GM18511 (cell line): ENCODE data around the gene ASB7.

Experiments
- ATAC-seq: cut with Tn5 transposase; IDR thresholded peaks from one replicate; pipeline ENCODE4 v1.9.1; 2021; ENCODE audit warnings: mild to moderate bottlenecking, moderate library complexity; ENCODE audit not compliant: unreplicated experiment

ASB7 gene

GRCh38 chr15:100683434-100683833 lies 81.0 kb downstream of the ASB7 start:
- no peak for ATAC-seq

- ATAC-seq: no peak
Measured at GRCh38 chr15:100684591-100684990, 82.2 kb downstream of the ASB7 start.

- ATAC-seq: no peak
Measured at GRCh38 chr15:100686021-100686724, 83.8 kb downstream of the ASB7 start.

- ATAC-seq: no peak
Measured at GRCh38 chr15:100686725-100687473, 84.5 kb downstream of the ASB7 start.

GRCh38 chr15:100687582-100688141 lies 85.3 kb downstream of the ASB7 start:
- ATAC-seq: no peak

GRCh38 chr15:100688549-100689120 lies 86.2 kb downstream of the ASB7 start:
- no peak for ATAC-seq

GRCh38 chr15:100689131-100689899 lies 86.9 kb downstream of the ASB7 start:
- no peak for ATAC-seq

GRCh38 chr15:100690032-100690794 lies 87.8 kb downstream of the ASB7 start:
- ATAC-seq: no peak

- no peak for ATAC-seq
Measured at GRCh38 chr15:100690795-100691158, 88.4 kb downstream of the ASB7 start.

- ATAC-seq: no peak
Measured at GRCh38 chr15:100691321-100691720, 88.9 kb downstream of the ASB7 start.

- ATAC-seq: no peak
Measured at GRCh38 chr15:100692246-100692645, 89.9 kb downstream of the ASB7 start.

GRCh38 chr15:100692671-100693070 lies 90.3 kb downstream of the ASB7 start:
- no peak for ATAC-seq

- no peak for ATAC-seq
Measured at GRCh38 chr15:100693451-100693850, 91.1 kb downstream of the ASB7 start.

GRCh38 chr15:100694381-100695021 lies 92.1 kb downstream of the ASB7 start:
- ATAC-seq: no peak

- no peak for ATAC-seq
Measured at GRCh38 chr15:100695048-100695447, 92.7 kb downstream of the ASB7 start.

GRCh38 chr15:100696452-100696851 lies 94.1 kb downstream of the ASB7 start:
- ATAC-seq: no peak
